IPS DF 6.9 (cell line): Measurements from ENCODE around the gene CASR.

Source experiments
- DNase-seq: peaks from one replicate; pipeline ENCODE4 v3.0.0-alpha.2; 2013; ENCODE audit warnings: low read depth, low spot score
- H3K27ac ChIP-seq: one replicate; pipeline ENCODE4 v1.5.1; 2013; ENCODE audit warnings: low read length, control low read depth
- H3K27me3 ChIP-seq: 2 replicates; pipeline ENCODE4 v1.6.1; 2013; ENCODE audit warnings: mild to moderate bottlenecking, low read length; ENCODE audit not compliant: control insufficient read depth, insufficient read depth
- H3K36me3 ChIP-seq: 2 replicates; pipeline ENCODE4 v1.6.1; 2013; ENCODE audit warnings: low read length; ENCODE audit not compliant: control insufficient read depth, insufficient read depth
- H3K4me1 ChIP-seq: 2 replicates; pipeline ENCODE4 v1.6.1; 2013; ENCODE audit warnings: low read length; ENCODE audit not compliant: control insufficient read depth, insufficient read depth
- H3K4me3 ChIP-seq: 2 replicates; pipeline ENCODE4 v1.5.1; 2013; ENCODE audit warnings: mild to moderate bottlenecking, low read length
- H3K9me3 ChIP-seq: 2 replicates; pipeline ENCODE4 v1.6.1; 2013; ENCODE audit warnings: low read length, inconsistent platforms; ENCODE audit not compliant: control insufficient read depth, insufficient read depth
- WGBS: extraction: QIAGEN DNeasy Blood & Tissue Kit; methylation state at CpG from one replicate; pipeline ENCODE4 v1.1.7; 2013; ENCODE audit warnings: mixed read lengths, missing lambda C conversion rate; ENCODE audit not compliant: insufficient read length, insufficient coverage; 5-methylcytosine and 5-hydroxymethylcytosine counted together

The CASR gene

GRCh38 chr3:122214711-122215110 is 31.2 kb downstream of the CASR start:
- Histone ChIP-seq H3K27ac (no peak overlapping the region), H3K27me3 (no peaks in the 10 kb centered on the region), H3K9me3 (no peaks in the 10 kb centered on the region), H3K36me3 (no peaks in the 10 kb centered on the region), H3K4me1 (no peaks in the 10 kb centered on the region), H3K4me3 (no peak overlapping the region)
- no peak for DNase-seq
- no CpG with 5 or more reads among the region's 4 CpGs for WGBS

GRCh38 chr3:122215592-122216298 is 32.3 kb downstream of the CASR start:
- no peaks in the 10 kb centered on the region for H3K4me1 ChIP-seq
- no peak for DNase-seq
- no peaks in the 10 kb centered on the region for H3K27me3 ChIP-seq
- H3K9me3 ChIP-seq, result no peaks in the 10 kb centered on the region
- no CpG with 5 or more reads among the region's 2 CpGs for WGBS
- no peak overlapping the region for H3K4me3 ChIP-seq
- H3K27ac ChIP-seq, result no peak overlapping the region
- no peaks in the 10 kb centered on the region for H3K36me3 ChIP-seq

- H3K27me3 ChIP-seq, result no peaks in the 10 kb centered on the region
- no peak for DNase-seq
- H3K4me3 ChIP-seq, result no peak overlapping the region
- no peaks in the 10 kb centered on the region for H3K36me3 ChIP-seq
- H3K4me1 ChIP-seq, result no peaks in the 10 kb centered on the region
- H3K27ac ChIP-seq, result no peak overlapping the region
- H3K9me3 ChIP-seq, result no peaks in the 10 kb centered on the region
- no CpG with 5 or more reads among the region's 1 CpG for WGBS
These were observed 34.4 kb downstream of the CASR start for GRCh38 chr3:122217901-122218300.

GRCh38 chr3:122219242-122219872 is 35.9 kb downstream of the CASR start:
- no peaks in the 10 kb centered on the region for H3K27me3 ChIP-seq
- no CpG with 5 or more reads among the region's 1 CpG for whole genome bisulfite sequencing

GRCh38 chr3:122227036-122227781 is 43.7 kb downstream of the CASR start:
- no peaks in the 10 kb centered on the region for H3K9me3 ChIP-seq
- no peak overlapping the region for H3K4me3 ChIP-seq
- no CpG with 5 or more reads among the region's 23 CpGs for WGBS
- no peak for DNase-seq
- no peaks in the 10 kb centered on the region for H3K4me1 ChIP-seq
- H3K36me3 ChIP-seq, result no peaks in the 10 kb centered on the region
- no peak overlapping the region for H3K27ac ChIP-seq
- H3K27me3 ChIP-seq, result no peaks in the 10 kb centered on the region

More at GRCh38 chr3:122219242-122219872, 35.9 kb downstream of the CASR start:
- DNase-seq, result no peak
- no peaks in the 10 kb centered on the region for H3K36me3 ChIP-seq
- no peaks in the 10 kb centered on the region for H3K4me1 ChIP-seq
- H3K9me3 ChIP-seq, result no peaks in the 10 kb centered on the region
- no peak overlapping the region for H3K27ac ChIP-seq
- H3K4me3 ChIP-seq, result no peak overlapping the region

GRCh38 chr3:122230174-122230573 is 46.7 kb downstream of the CASR start:
- Histone ChIP-seq H3K4me3 (no peak overlapping the region), H3K9me3 (no peaks in the 10 kb centered on the region), H3K27me3 (no peaks in the 10 kb centered on the region), H3K27ac (no peak overlapping the region), H3K4me1 (no peaks in the 10 kb centered on the region), H3K36me3 (no peaks in the 10 kb centered on the region)
- no CpG with 5 or more reads among the region's 23 CpGs for WGBS
- DNase-seq, result no peak

- DNase-seq, result no peak
- no peak overlapping the region for H3K4me3 ChIP-seq
- WGBS, result no CpG with 5 or more reads among the region's 9 CpGs
- H3K36me3 ChIP-seq, result no peaks in the 10 kb centered on the region
- no peaks in the 10 kb centered on the region for H3K27me3 ChIP-seq
- no peak overlapping the region for H3K27ac ChIP-seq
- no peaks in the 10 kb centered on the region for H3K9me3 ChIP-seq
- H3K4me1 ChIP-seq, result no peaks in the 10 kb centered on the region
These were observed 48.1 kb downstream of the CASR start for GRCh38 chr3:122231465-122232157.

GRCh38 chr3:122232485-122232884 is 49.0 kb downstream of the CASR start:
- no CpG with 5 or more reads among the region's 4 CpGs for WGBS
- Histone ChIP-seq H3K36me3 (no peaks in the 10 kb centered on the region), H3K27me3 (no peaks in the 10 kb centered on the region), H3K4me1 (no peaks in the 10 kb centered on the region), H3K27ac (no peak overlapping the region), H3K9me3 (no peaks in the 10 kb centered on the region), H3K4me3 (no peak overlapping the region)
- no peak for DNase-seq

GRCh38 chr3:122233101-122233952 is 49.9 kb downstream of the CASR start:
- Histone ChIP-seq H3K4me1 (no peaks in the 10 kb centered on the region), H3K4me3 (no peak overlapping the region), H3K27me3 (no peaks in the 10 kb centered on the region), H3K27ac (no peak overlapping the region), H3K36me3 (no peaks in the 10 kb centered on the region), H3K9me3 (no peaks in the 10 kb centered on the region)
- no peak for DNase-seq
- 100% methylated on average over 3 of the region's 13 CpGs for WGBS
